HG03521 (cell line): ENCODE data around the gene CCDC175.

Experiments used
- ATAC-seq: cut with Tn5 transposase; IDR thresholded peaks from one replicate; pipeline ENCODE4 v1.9.1; 2021; ENCODE audit warnings: mild to moderate bottlenecking, moderate library complexity; ENCODE audit not compliant: unreplicated experiment

CCDC175 gene

GRCh38 chr14:59541731-59542130, 34.9 kb downstream of the CCDC175 start:
- no peak for ATAC-seq

GRCh38 chr14:59540852-59541251, 35.8 kb downstream of the CCDC175 start:
- no peak for ATAC-seq

GRCh38 chr14:59538936-59539335, 37.7 kb downstream of the CCDC175 start:
- no peak for ATAC-seq

- ATAC-seq: no peak
Observed at GRCh38 chr14:59537476-59537875, 39.1 kb downstream of the CCDC175 start.

GRCh38 chr14:59534361-59534987, 42.1 kb downstream of the CCDC175 start:
- no peak for ATAC-seq

- no peak for ATAC-seq
Observed at GRCh38 chr14:59532419-59532818, 44.2 kb downstream of the CCDC175 start.

GRCh38 chr14:59530349-59530748, 46.3 kb downstream of the CCDC175 start:
- no peak for ATAC-seq

GRCh38 chr14:59529189-59529588, 47.4 kb downstream of the CCDC175 start:
- no peak for ATAC-seq

- no peak for ATAC-seq
Observed at GRCh38 chr14:59520224-59520623, 56.4 kb downstream of the CCDC175 start.

GRCh38 chr14:59511916-59512575, 64.6 kb downstream of the CCDC175 start:
- ATAC-seq: no peak

GRCh38 chr14:59510966-59511365, 65.6 kb downstream of the CCDC175 start:
- no peak for ATAC-seq

- no peak for ATAC-seq
Observed at GRCh38 chr14:59510001-59510400, 66.6 kb downstream of the CCDC175 start.

GRCh38 chr14:59509101-59509500, 67.5 kb downstream of the CCDC175 start:
- ATAC-seq: no peak

- no peak for ATAC-seq
Observed at GRCh38 chr14:59507752-59508103, 68.9 kb downstream of the CCDC175 start.

GRCh38 chr14:59507063-59507751, 69.4 kb downstream of the CCDC175 start:
- ATAC-seq: peak; percentile 77

- no peak for ATAC-seq
Observed at GRCh38 chr14:59503256-59503655, 73.4 kb downstream of the CCDC175 start.

- ATAC-seq: no peak
Observed at GRCh38 chr14:59500732-59501131, 75.9 kb downstream of the CCDC175 start.

- no peak for ATAC-seq
Observed at GRCh38 chr14:59492384-59492783, 84.2 kb downstream of the CCDC175 start.

GRCh38 chr14:59490756-59491155, 85.9 kb downstream of the CCDC175 start:
- ATAC-seq: no peak

GRCh38 chr14:59484639-59485175, 91.9 kb downstream of the CCDC175 start:
- peak; percentile 38 for ATAC-seq

GRCh38 chr14:59483819-59484638, 92.6 kb downstream of the CCDC175 start, which contains the start of the genes JKAMP and L3HYPDH:
TSS of gene JKAMP (plus strand) at chr14:59484517. CDS start at chr14:59484590, 73 bp downstream.
TSS of gene L3HYPDH (minus strand) at chr14:59484408. CDS start at chr14:59484316, 92 bp downstream.
- ATAC-seq: peak; percentile 83
